Lung microvascular endothelial cell (primary cell): ENCODE data around the gene DNAJA2. TPM values are rescaled to one million over a fixed set of nuclear protein-coding genes. Genes with fewer than 3 reads are reported as not detected.
"Not testable (repeated sequence)": the region's sequence is repeated elsewhere in the genome, so short reads cannot be mapped to it uniquely, and the experiment has no call there.

ENCODE experiments used
- DNase-seq, 2 donors: peaks; one replicate each; pipeline versions ENCODE4 v3.0.0 to v3.0.0-alpha.2; 2010; ENCODE audit warnings: low read depth in 2 of 2
- total RNA-seq: library from RNA; depleted of rRNA; stranded (reverse); fragments of >200 nt; gene quantifications from 2 replicates; pipeline ENCODE4 v1.2.1, GENCODE V29; 2014

Gene DNAJA2
- total RNA-seq, 1 donor from 2014 or later = 58.9 TPM

DNA sequence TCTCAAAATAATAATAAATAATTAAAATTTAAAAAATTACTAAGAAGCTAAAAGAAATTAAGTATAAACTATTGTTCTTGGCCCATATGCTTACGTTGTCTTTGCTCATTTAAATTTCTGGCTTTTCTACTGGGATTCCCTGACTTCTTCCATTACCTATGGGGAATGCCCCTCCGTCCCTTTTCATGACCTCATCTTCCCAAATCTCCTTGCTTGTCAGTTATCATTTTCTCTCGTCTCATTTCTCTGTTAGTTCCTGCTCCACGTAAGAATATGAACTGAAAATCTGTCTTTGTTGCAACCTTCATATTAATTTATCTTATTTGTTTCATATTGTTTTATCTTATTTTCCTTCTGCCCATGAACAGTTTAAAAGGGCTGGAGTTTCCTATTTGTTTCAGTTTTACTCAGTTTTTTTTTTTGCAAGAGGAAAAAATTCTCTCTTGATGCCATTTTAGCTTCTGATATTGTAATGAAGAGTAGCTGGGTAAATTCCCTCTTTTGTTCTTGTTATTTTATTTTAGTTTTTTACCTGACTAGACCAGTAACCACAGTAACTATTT, 2.5 kb upstream of the DNAJA2 start:
- DNase-seq = no peak

DNA sequence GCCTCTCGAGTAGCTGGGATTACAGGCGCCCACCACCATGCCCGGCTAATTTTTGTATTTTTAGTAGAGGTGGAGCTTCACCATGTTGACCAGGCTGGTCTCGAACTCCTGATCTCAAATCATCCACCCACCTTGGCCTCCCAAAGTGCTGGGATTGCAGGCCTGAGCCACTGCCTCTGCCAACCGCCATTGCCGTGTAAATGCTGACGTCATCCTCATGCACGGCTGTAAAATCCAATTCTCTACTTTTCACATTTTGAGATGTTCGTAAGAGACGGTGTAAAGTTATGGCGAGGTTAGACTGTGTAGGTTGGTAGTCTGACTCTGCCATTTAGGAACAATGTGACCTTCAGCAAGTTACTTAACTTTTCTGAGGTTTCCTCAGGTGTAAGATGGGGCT, 1.7 kb upstream of the DNAJA2 start:
- no peak for DNase-seq

DNA sequence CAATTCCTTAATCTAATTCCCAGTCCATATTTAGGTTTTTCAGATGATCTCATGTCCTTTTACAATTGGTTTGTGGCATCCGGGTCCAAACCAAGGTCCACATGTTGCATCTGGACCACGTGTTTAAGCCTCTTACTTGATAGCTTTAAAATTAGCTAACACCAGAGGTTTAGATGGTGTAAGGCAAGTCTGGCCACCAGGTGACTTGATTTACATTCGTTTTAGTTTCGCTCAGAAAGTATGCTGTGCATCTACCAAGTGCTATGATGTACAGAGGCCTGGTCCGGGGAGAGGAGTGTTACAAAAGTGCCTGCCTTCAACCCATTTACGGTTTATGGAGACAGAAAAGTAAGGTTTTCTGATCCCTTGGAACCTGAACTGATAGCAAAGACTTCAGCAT, 878 bp upstream of the DNAJA2 start:
- DNase-seq = peak; percentile 13 to 24

DNA sequence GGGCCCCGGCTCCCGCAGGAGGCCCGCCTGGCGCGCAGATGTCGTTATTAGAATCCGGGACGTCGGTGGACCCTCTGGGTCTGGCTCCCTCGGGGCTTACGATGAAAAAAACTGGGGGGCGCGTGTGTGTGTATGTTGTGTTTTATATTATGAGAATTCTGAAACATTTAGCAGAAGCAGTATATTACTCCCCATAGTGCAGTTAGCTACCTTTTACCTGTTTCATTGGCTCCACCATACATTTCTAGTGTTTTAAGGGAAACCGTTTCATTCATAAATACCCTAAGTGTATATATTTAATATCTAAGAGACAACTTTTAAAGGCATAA, 486 bp upstream of the DNAJA2 start:
- no peak for DNase-seq

DNA sequence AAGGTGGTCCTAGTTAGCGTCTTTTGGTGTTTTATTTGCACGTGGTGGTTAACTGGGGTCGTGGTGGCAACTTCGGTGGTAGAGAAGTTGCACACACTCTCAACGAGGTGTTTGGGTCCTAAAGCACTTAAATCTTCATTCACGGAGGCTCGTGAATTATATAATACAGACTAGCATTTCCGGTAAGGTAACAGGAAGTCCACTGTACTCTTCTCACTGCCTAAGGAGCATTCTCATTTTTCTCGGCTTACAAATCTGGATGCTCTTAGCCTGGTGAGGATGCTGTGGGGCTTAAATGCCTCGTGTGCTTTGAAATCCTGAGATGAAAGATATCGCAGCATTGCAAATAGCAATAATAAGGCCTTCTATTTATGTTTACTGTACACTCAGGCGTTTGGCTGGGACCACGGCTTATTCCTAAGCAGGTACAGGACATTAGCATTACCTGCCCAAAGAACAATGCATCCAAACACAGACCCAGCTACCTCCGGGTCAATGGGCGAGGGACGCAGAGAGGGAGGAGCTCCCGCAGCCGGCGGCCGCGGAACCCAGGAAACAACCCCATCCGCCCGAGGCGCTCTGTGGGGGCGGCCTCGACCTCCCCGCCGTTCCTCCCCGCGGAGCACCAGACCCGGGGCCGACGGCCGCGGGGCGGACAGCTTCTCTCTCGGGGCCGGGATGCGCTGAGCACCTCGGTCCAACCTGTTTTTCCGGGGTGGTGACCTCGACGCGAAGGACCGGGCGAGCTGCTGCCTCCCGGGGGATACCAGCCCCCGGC, 856 bp downstream of the DNAJA2 start:
- DNase-seq = peak in 1 of 2 donors; percentile 27

DNA sequence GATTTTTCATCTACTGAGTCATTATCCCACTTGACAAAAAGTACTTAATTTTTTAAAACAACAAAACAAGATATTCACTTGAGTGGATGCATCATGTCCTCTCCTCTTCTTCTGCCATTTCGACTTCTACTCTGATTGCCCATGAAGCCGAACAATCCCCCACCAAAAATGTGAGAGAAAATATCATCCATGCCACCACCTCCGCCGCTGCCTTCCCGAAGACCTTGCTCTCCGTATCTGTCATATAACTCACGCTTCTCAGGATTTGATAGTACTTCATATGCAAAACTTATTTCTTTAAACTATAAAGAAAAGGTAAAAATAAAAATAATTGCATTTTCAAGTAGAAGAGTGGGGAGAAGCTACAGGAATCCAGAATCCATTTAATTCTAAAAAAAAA, 2.2 kb downstream of the DNAJA2 start:
- no peak for DNase-seq

DNA sequence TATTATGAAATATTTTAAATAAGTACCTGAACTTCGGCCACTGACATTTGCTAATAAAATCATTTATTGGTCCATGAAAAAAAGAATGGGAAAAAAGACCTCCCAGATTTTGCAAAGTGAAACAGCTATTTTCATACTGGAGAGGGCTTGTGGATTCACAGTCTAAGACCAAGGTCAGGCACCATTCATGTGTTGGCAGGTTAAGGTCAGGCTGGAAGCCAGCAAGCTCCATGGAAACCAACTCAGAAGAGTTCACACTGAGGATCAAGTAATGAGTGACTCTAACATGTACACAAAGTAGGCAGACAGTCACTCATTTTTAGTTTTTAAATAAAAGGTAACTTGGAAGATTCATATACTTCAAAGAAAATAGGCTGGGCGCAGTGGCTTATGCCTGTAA, 3.4 kb downstream of the DNAJA2 start:
- peak in 1 of 2 donors; percentile 24 for DNase-seq

DNA sequence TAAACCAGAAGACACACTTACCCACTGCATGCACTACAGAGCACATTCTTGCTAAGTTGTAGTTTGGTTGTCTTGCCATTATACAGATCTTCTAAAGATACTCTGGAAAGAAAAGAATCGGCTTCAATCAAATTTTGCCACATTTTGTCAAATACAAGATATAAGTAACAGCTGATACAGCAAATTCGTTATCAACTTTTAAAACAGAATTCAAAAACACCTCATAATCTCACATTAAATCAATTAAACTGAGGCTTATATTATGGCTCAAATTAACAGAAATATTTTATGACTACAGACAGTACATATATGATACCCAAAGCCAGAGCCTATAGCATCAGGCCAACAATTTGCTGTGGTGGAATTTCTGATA, 5.4 kb downstream of the DNAJA2 start:
- DNase-seq = no peak

DNA sequence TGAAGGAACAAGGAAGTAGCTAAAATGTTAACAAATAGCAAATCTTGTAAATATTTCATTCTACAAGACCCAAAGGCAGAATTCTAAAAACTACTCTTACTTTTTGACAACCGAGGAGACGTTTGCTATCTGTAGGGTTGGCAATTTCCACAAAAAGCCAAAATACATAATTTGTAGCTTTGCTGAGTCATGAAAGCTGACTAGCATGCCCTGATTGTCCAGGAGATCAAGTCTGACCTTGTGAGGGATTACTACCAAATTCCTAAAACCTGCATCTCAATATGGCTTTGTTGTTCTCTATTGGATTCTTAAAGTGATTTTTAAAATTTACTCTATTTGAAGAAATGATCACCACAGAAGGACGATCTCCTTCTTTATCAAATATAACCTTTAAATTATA, 10.8 kb downstream of the DNAJA2 start:
- DNase-seq = no peak

DNA sequence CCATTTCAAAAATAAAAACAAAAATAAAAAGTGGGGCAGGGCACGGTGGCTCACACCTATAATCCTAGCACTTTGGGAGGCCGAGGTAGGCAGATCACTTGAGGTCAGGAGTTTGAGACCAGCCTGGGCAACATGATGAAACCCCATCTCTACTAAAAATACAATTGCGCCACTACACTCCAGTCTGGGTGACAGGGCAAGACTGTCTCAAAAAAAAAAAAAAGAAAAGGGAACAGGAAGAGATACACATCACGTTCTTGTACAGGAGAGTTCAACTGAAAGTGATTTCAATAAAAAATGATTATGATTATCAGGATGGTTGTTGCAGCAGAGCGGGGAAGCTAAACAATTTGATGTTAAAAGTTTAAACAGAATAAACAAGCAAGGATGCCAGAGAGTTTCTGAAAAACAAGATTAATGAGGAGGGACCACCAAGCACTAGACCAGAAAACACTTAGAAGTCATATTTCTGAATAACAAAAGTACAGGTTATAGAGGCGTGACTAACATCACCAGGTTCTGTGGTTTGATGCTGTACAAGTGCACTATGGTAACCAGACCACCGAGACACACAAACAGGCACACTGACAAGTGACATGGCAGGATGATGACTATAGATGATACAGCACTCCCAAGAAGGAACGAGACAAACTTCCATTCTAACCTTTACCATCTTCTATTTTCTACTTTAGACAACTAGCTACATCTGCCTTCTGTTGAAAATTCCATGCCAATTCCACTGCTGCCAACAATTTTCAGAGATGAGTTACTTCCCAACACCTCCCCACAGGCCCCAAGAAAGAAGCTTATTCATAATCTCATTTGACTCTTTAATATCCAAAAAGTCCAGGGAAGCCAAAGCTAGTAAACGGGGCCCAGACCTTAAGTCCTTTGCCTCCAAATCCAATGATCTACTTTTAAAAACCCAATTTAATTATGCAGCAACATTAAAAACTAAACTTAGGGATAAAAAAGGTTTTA, 11.8 kb downstream of the DNAJA2 start:
- no peak for DNase-seq

DNA sequence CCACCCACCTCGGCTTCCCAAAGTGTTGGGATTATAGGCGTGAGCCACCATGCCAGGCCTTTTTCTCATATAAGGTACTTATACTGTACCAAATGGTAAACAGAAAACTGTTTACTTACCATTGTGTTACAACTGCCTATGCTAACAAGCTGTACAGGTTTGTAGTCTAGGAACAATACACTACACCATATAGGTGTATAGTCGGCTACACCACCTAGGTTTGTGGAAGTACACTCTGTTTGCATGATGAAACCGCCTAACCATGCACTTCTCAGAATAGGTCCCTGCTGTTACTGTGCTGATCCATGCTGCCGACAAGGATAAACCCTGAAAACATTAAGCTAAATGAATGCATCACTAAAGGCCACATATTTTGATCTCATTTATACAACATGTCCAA, 18.9 kb downstream of the DNAJA2 start:
- no peak for DNase-seq

DNA sequence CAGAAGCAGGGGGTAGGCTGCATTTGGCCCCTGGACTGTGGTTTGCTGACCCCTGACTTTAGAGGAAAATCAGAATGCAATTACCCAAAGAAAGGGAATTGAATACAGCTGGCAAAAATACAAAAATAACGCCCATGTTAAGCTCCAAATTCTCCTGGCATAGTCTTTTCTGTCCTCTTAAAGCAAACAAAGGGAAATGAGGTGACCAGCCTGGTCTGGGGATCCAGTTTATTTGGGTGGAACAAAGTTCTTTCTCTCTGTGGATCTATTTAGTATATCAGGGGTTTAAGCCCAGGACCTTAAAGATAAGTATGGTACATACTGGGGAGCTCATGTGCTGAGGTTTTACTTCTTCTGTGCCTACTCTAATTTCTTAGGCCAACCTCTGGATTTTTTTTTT, 23.5 kb downstream of the DNAJA2 start:
- no peak for DNase-seq

DNA sequence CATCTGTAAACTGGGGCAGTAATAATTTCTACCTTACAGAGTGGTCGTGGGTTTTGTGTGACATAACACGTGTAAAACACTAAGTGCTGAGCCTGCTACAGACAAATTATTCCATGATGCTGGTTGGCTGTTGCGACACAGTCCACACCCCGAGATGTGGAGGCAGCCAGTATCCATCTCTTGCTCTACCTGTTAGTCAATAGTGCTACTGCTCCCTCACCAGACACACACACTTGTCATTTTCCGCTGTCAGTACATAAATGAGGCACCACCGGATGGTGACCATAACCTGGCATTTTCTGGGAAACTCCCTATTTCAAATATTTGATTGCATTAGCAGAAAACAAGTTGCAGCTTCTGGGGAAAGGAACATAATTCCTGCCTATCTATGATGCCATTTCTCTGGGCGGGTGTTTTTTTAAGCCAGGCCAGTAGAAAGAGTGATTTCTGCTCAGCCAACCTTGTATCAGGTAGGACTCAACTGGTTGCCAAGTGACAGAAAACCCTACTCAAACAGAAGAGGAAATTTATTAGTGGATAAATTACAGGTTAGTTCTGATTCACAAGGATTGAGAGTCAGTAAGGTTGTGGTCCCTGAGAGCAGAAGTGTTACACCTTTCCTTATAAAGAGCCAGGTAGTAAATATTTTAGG, 24.1 kb downstream of the DNAJA2 start:
- DNase-seq = peak in 1 of 2 donors; percentile 48

DNA sequence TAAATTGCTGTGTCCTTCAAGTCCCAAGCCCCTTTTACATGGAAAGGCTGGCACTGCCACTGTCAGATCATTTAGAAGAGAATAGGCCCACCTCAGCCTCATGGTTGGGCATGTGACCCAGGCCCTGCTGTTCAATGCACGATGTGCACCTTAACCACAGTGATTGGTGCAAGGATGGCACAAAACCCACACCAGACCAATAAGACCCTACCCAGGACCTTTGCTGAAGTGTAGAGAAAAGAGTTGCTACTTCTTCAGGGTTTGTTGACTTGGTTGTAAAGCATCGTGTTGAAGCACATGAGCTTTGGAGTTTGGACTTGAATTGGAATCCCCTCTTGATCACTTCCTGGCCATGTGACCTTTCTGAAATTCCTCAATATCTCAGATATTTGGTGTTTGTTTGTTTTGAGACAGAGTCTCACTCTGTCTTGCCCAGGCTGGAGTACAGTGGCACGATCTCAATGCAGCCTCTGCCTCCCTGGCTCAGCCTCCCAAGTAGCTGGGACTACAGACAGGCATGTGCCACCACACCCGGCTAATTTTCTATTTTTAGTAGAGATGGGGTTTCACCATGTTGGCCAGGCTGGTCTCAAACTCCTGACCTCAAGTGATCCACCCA, 24.8 kb downstream of the DNAJA2 start:
- no peak for DNase-seq

DNA sequence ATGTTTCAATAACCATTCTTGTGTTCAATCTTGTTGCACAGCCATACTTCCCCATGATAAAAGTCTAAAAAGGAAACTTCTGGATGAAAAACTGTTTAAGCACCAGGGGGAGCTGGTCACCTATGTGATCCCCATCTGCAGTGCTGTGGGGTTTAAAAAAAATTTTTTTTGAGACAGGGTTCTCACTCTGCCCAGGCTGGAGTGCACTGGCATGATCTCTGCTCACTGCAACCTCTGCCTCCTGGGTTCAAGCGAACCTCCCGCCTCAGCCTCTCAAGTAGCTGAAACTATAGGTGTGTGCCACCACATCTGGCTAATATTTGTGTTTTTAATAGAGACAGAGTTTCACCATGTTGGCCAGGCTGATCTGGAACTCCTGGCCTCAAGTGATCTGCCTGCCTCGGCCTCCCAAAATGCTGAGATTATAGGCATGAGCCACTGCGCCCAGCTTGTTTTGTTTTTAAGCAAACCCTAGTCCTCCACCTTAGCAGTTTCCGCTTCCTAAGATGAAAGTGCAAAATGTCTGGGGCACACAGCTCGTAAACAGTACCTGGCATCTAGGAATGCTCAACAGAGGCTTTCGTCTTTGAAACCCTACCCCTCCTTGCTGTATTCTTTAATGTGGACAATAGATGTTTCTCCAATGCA, 25.4 kb downstream of the DNAJA2 start:
- peak; percentile 54 to 70 for DNase-seq

DNA sequence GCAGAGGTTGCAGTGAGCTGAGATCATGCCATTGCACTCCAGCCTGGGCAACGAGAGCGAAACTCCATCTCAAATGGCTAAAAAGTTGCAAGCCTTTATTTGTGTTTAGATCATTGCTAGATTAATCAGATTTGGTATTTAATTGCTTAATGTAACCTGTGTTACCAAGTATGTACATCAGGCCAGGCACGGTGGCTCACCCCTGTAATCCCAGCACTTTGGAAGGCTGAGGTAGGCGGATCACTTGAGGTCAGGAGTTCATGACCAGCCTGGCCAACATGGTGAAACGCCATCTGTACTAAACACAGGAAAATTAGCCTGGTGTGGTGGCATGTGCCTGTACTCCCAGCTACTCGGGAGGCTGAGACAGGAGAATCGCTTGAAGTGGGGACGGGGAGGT, 28.8 kb downstream of the DNAJA2 start:
- not testable (repeated sequence) for DNase-seq

DNA sequence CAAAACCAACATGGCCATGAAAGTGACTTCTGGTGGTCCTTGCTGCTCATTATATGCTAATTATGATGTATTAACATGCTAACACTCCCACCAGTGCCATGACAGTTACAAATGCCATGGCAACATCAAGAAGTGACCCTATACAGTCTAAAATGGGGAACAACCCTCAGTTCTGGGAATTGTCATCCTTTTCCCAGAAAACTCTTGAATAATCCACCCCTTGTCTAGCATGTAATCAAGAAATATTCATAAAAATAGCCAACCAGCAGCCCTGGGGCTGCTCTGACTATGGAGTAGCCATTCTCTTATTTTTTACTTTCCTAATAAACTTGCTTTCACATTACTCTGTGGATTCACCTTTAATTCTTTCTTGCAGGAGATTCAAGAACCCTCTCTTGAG, 35.9 kb downstream of the DNAJA2 start:
- DNase-seq = no peak

DNA sequence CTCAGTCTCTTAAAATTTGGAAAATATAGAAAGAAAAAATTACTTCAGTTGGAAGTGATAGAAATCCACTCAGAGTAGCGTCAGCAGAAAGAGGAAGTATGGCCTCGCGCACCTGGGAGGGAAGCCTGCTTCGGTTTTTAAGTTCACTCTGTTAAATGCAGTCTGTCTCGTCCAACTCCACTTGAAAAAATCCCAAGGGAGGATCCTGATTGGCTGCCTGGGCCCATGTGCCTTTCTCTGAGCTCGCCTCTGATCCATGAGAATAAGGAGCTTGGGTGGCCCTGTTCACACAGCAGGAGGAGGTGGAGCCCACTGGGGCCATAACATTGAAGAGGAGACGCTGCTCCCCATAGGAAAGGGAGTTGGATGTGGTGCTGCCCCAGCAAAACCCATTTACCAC, 40.7 kb downstream of the DNAJA2 start:
- DNase-seq = no peak

DNA sequence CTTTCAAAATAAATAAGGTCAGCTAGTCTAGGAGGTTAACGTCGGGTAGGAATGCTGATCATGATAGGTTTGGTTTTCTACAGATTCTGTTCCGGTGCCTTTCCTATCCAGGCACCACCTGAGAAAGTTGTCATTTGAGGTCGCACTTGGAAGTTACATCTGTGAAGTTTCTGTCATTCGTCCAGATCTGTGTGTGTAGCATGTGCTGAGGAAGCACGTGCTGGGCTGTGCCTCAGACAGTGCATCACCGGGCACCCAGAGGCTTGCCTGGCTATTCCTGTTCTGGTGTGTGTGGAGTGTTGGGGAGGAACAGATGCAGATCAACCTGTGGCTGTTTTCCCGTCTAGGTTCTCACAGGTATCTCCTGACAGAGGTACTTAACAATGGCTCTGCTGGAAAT, 42.6 kb downstream of the DNAJA2 start:
- DNase-seq = no peak

DNA sequence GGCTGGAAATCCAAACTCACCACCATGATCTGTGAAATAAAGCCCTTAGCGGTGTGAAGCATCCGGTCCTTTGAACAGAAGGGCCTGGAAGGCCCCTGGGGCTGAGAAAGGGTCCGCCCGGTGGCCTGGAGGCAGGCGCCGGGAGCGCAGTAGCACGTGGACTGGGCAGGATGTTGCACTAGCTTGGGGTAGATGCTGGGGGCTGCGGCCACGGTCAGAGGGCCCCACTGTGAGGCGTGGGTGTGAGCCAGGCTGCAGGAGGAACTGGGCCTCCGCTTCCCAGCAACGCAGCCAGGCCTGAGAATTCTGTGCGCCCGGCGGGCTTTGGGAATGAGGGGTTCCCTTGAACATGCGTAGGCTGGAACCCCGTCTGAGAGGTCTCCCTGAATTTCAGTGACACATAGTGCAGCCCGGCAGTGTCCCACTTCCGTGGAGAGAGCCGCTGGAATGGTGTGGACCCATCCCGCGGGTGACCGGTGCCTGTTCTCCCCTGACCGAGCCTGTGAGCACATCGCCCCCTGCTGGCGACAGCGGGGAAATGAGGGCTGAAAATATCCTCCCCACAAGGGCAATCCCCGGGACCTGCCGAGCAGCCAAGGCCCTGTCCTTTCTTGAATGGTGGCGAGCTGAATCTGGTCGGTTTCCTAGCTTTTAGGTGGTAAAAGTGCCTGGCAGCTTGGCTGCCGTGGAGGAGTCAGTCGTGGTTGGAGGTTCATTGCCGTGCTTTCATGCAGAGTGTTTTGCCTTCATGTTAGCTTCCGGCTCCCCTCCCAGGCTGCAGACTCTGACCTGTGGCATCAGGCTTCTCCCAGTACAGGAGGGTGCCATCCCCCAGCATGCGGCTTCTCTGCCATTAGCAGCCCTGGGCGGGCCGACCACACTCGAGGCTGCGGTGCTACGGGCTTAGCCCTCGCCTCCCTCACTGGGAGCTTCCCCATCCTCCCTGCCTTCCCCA, 43.8 kb downstream of the DNAJA2 start:
- peak; percentile 56 to 72 for DNase-seq
